GM19043 (cell line): Measurements from ENCODE around the gene CHSY1.

ENCODE experiments used
- ATAC-seq: cut with Tn5 transposase; IDR thresholded peaks from one replicate; pipeline ENCODE4 v1.9.1; 2021; ENCODE audit warnings: low read depth; ENCODE audit not compliant: unreplicated experiment

CHSY1 gene

DNA sequence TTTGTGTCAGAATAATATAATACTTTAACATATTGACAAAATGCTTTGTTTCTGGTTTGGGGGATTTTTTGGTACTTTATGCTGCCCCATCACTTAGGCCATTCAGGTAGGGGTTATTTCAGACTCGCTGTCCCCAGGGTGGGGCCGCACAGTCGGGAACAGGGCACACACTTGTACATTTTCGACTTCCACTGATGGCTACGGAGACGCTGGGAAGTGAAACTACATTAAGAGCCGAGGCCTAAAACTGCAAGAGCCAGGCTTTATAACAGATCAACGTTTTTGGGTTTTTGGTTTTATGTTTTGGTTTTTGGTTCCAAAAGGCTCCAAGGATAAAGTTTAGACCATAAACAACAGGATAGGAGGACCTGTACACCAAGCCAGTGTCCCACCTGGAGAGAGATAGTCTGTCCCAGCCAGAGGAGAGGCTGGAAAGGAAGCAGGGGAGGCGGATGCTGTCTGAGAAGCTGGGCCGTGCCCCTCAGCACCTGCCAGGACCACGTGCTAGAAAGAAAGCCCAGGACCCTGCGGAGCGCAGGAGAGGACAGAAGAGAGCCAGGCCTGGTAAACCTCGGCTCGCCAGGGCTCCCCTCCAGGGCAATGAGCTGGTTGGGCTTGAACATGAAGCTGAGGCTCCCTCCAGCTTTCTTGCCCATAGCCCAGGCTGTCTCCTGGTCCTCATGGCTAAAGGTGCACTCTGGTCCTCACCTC lies 111.7 kb downstream of the CHSY1 start:
- no peak for ATAC-seq

DNA sequence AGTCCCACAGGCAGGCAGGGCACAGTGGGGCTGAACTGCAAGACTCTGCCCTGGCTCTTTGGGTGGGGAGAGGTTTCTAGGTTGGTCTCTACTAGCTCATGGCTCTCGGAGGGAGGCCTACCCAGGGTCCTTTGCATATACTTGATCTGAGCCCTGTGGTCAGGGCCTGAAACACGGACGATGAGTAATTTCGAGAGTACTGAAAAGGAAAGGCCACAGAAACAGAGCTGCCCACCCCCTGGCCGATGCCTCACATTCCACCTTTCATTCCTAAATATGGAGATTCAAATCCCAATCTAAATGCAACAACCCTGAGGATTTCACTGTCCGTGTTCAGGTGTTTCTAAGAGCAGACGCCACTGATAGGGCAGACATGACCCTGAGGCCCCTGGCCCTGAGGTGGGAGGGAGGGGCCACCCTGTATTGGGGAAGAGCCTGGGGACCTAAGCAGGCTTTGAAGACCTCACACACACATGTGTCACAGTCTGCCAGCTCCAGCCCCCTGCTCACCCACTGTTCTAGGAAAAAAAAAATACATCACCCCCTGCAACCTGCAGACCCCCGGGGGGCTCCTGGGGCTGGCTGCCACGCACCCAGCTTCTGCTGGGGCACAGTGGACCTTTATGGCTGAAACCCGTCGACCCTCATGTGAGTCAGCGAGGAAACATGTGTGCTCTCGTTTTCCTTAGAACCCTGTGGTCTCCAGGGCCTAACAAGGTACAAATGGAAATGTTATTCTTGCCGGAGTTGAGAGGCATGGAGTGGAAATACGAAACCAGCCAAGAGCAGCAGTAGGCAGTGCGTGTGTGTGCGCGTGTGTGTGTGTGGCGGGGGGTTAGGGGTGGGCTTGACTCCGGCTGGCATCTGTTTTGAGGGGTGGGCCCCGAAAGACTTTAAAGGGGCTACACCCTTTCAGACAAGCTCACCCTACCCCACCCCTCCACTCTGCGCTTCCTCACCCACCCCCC lies 112.7 kb downstream of the CHSY1 start:
- ATAC-seq, result peak; percentile 49

GRCh38 chr15:101138086-101138660 lies 113.7 kb downstream of the CHSY1 start:
- ATAC-seq, result no peak

DNA sequence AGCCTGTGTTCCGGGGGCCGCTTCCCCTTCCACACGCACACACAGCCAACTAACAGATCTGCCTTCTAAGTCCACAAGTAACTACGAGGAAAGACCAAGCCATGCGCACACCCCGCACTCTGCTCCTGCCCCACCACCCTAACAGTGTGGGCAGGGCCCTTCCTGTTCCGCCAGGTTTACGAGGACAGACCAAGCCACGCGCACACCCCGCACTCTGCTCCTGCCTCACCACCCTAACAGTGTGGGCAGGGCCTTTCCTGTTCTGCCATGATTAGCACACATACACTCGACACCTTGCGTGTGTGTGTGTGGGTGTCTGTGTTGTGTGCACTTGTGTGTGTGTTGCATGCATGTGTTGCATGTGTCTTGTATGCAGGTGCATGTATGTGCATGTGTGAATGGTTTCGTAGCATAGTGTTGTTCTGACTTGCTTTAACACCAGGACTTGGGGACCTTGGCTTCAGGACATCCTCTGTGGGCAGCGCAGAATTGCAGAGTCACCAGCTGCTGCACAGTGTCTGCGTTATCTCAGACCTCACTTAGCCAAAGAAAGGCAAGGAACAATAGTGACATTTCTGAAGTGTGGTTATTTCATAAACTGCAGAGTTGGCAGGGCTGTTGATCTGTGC lies 114.4 kb downstream of the CHSY1 start:
- no peak for ATAC-seq

GRCh38 chr15:101136381-101137268 lies 115.2 kb downstream of the CHSY1 start:
- no peak for ATAC-seq

DNA sequence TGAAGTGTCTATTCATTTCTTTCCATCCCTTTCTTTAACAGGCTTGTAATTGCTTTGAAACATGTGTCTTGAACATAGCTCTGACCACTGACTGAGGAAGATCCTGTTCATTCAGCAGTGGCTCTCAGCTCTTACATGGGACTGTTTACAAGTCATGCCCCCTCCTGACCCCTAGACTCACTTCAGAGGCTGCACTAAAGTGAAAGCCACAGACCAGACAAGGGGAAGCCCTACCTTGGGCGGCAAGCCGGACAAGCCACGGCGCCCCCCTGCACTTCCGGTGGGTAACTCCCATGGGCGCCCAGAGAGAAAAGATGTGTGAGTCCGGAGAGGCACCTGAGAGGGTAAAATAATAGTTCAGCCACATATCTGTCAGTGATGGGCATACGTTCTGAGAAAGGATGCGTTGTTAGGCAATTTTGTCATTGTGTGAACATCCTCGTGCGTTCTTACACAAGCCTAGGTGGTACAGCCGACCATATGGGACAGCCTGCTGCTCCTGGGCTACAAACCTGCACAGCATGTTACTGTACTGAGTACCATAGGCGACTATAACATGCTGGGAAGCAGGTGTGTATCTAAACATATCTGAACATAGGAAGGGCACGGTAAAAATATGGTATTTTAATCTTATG lies 116.2 kb downstream of the CHSY1 start:
- peak; percentile 65 for ATAC-seq

DNA sequence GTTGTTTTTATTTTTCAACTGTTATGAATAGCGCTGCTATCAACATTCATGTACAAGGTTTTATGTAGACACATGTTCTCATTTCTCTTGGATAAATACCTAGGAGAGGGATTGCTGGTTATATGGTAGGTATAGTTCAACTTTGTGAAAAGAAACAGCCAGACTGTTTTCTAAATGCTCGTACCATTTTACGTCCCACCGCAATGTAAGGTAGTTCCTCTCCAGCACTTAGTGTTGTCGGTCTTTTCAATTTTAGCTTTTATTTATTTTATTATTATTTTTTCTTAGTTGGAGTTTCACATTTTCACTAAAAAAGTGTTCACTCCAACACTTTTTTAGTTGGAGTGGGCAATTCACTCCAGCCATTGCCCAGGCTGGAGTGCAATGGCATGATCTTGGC lies 117.1 kb downstream of the CHSY1 start:
- ATAC-seq, result no peak

- no peak for ATAC-seq
Measured at GRCh38 chr15:101133751-101134261, 118.0 kb downstream of the CHSY1 start.

- no peak for ATAC-seq
Measured at GRCh38 chr15:101133181-101133460, 118.7 kb downstream of the CHSY1 start.

GRCh38 chr15:101132390-101133180 lies 119.3 kb downstream of the CHSY1 start:
- no peak for ATAC-seq

- ATAC-seq, result no peak
Measured at GRCh38 chr15:101131489-101132389, 120.1 kb downstream of the CHSY1 start.

DNA sequence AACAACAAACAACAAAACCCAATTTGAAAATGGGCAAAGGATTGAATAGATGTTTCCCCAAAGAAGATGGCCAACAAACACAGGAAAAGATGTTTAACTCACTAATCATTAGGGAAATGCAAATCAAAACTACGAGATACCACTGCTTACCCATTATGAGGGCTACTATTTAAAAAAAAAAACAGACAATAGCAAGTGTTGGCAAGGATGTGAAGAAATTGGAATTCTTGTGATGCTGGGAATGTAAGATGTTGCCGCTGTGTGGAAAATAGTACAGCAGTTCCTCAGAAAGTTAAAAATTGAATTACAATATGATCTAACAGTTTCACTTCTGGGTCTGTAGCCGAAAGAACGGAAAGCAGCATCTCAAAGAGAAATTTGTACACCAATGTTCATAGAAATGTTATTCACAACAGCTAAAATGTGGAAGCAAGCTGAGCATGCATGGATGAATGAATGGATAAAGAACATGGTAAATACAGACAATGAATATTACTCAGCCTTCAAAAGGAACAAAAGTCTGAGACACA lies 121.9 kb downstream of the CHSY1 start:
- no peak for ATAC-seq

DNA sequence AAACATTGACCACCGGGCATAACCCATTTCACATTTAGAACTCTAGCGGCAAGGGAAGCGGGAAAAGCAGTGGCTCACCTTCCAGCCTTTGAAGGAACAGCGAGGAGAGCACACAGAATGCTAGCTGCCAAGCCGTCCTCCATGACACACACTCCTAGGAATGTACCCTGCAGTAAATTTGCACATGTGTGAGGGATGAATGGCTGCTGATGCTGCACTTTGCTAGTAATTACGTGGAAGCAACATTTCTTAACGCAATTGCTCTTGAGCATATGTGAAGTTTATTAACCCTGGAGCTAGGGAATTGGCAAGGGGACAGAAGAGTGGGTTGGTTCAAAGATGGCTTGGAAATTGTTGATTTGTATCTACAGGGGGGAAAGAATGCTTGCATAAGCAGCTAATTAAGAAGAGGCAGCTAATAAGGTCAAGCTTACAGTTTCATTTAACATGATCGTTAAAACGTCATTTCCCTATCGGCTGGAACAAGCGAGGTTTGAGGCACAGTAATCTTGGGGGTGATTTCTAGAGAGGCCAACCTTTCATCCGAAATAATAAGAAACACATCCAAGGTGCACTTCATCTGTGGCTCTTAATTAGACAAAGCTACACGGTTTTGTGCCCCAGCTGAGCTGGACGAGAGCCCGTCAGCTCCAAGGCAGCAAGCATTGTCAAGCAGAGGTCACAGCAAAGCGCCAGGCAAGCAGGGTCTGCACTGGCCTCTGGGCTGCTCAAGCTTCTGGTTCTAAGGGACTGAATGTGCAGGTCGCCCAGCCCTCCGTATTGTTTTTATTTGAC lies 123.4 kb downstream of the CHSY1 start:
- ATAC-seq, result no peak

DNA sequence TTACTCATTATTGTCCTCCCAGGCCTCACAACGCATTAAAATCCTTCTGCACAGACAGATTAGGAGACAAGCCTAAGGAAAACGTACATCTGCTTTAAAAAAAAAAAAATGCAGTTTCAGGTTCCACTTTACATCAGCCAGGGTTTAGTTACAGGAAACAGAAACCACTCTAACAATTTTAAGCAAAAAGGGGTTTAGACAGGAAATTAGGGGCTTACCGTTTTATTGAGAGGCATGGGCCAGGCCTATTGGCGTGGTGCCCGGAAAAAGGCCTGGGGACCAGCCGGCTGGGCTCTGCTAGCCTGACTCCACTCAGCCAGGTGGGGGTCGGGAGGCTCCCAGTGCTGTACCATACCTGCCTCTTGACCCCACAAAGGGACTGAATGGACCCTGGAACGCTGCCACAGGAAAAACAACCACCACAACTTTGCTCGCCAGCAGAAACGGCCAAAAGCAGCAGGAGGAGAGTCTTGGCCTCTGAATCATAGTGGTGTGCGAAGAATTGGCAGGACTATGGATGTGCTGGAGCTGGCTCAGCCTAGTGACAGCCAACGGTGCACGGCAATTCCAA lies 124.3 kb downstream of the CHSY1 start:
- peak; percentile 76 for ATAC-seq

GRCh38 chr15:101126618-101127505 lies 125.0 kb downstream of the CHSY1 start:
- ATAC-seq, result peak; percentile 37
